ENCODE results near the gene MAPT.

- TF ChIP-seq CTCF (IDR thresholded peaks at IDR 0.05) (no peak), POLR2A (IDR thresholded peaks at IDR 0.05; ENCODE audit: low read depth) (no peak), EP300 (IDR thresholded peaks at IDR 0.05) (no peak), POLR2AphosphoS5 (IDR thresholded peaks at IDR 0.05) (no peak)
Measured at GRCh38 chr17:46000292-46000691, 105.9 kb downstream of the MAPT start.
